HEK293T (cell line): ENCODE results near the gene ADAT2.

Source experiments
- CTCF ChIA-PET: fragments of 350-600 bp; formaldehyde crosslinking; extraction: SDS; loops from one replicate; lab custom pipeline; 2021; ENCODE audit warnings: antibody characterized with exemption, inconsistent platforms; lab: Yijun Ruan, JAX
- POLR2A ChIA-PET: fragments of 350-600 bp; formaldehyde crosslinking; extraction: SDS; loops from one replicate; lab custom pipeline; 2020; ENCODE audit warnings: antibody characterized with exemption, inconsistent platforms; lab: Yijun Ruan, JAX
- DNase-seq: peaks from one replicate; pipeline ENCODE4 v3.0.0; 2012; ENCODE audit warnings: mixed read lengths; ENCODE audit errors: extremely low spot score
- ARNT ChIP-seq: fragments of 450-650 bp; IDR thresholded peaks from 2 replicates; pipeline ENCODE4 v1.6.1; 2017; ENCODE audit warnings: mild to moderate bottlenecking
- BHLHE40 ChIP-seq: fragments of 450-650 bp; IDR thresholded peaks from 2 replicates; pipeline ENCODE4 v1.6.1; 2016; ENCODE audit warnings: mild to moderate bottlenecking, moderate library complexity, borderline replicate concordance
- CTBP1 ChIP-seq: fragments of 450-650 bp; IDR thresholded peaks from 2 replicates; pipeline ENCODE4 v1.6.1; 2016; ENCODE audit warnings: borderline replicate concordance
- ELF4 ChIP-seq: fragments of 450-650 bp; IDR thresholded peaks from 2 replicates; pipeline ENCODE4 v1.6.1; 2017; ENCODE audit warnings: antibody characterized with exemption
- FOXA1 ChIP-seq: fragments of 450-650 bp; IDR thresholded peaks from 2 replicates; pipeline ENCODE4 v1.6.1; 2016; ENCODE audit warnings: mild to moderate bottlenecking
- FOXK2 ChIP-seq: fragments of 450-650 bp; IDR thresholded peaks from 2 replicates; pipeline ENCODE4 v1.6.1; 2016; ENCODE audit warnings: mild to moderate bottlenecking
- FOXM1 ChIP-seq: fragments of 450-650 bp; IDR thresholded peaks from 2 replicates; pipeline ENCODE4 v1.6.1; 2017; ENCODE audit warnings: mild to moderate bottlenecking, borderline replicate concordance
- HDGF ChIP-seq: fragments of 450-650 bp; IDR thresholded peaks from 2 replicates; pipeline ENCODE4 v1.6.1; 2017; ENCODE audit warnings: antibody characterized with exemption, borderline replicate concordance
- L3MBTL2 ChIP-seq: fragments of 450-650 bp; conservative IDR thresholded peaks from 2 replicates; pipeline ENCODE4 v1.6.1; 2016; ENCODE audit warnings: mild to moderate bottlenecking
- LEF1 ChIP-seq: fragments of 450-650 bp; IDR thresholded peaks from 2 replicates; pipeline ENCODE4 v1.6.1; 2017; ENCODE audit warnings: mild to moderate bottlenecking, borderline replicate concordance
- NFRKB ChIP-seq: fragments of 450-650 bp; IDR thresholded peaks from 2 replicates; pipeline ENCODE4 v1.6.1; 2016; ENCODE audit warnings: mild to moderate bottlenecking, moderate library complexity
- SP1 ChIP-seq: fragments of 450-650 bp; IDR thresholded peaks from 2 replicates; pipeline ENCODE4 v1.6.1; 2017
- SUZ12 ChIP-seq: fragments of 450-650 bp; IDR thresholded peaks from 2 replicates; pipeline ENCODE4 v1.6.1; 2016; ENCODE audit warnings: mild to moderate bottlenecking
- TARDBP ChIP-seq: fragments of 450-650 bp; IDR thresholded peaks from 2 replicates; pipeline ENCODE4 v1.6.1; 2016
- ZNF384 ChIP-seq: fragments of 450-650 bp; IDR thresholded peaks from 2 replicates; pipeline ENCODE4 v1.6.1; 2016
- TF ChIP-seq, protein P1 (sequence below): fragments of 450-650 bp; IDR thresholded peaks from 2 replicates; pipeline ENCODE4 v1.6.1; 2016

Gene ADAT2

DNA sequence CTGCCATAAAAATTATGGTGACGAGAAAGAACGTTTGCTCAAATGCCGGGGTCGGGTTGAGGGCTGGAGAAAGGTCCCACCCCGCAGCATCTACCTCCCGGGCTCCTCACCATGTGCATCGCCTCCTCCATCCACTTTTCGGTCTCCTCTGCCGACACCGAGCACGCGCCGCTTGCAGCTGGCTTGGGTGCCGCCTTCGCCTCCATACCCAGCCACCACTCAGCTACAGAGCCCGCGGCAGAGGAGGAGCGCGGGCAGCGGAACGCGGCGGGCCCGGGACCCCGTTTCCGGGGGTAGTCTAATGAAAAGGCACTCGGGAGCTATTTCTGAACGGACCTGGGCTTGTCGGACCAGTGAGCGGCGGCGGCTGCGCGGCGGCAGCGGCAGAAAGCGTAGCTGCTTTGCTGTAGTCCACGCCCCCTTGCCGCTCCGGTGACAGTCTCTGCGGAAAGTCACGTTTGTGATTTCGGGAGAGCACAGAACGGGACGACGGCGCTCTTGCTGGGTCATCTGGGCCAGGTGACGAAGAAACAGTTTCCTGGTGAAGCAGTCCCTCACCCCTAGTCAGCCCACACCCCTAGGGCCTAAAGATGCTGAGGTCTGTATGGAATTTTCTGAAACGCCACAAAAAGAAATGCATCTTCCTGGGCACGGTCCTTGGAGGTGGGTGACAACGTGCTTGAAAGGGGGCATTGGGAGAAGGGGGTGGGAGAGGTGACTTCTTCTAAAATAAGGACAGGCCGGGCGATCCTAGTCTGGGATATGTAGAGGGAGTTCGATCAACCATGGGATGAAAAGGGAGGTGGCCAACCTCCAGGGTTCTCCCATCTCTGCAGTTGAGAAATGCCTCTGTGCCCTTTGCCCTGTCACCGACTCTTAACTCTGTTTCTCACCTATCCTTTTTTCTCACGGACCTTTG, at the start of gene ADAT2, which contains the start of gene PEX3:
ADAT2 (minus strand) TSS at position 243 of the 919 bp plus-strand sequence; CDS start at position 206, 37 bp downstream.
PEX3 (plus strand) TSS at position 353 of the 919 bp plus-strand sequence; CDS start at position 591, 238 bp downstream.
- no peak for TF ChIP-seq FOXK2
- peak; percentile 98 for TF ChIP-seq CTBP1
- TF ChIP-seq ARNT = peak; percentile 91
- peak; percentile 11; the same call in 1 of the 2 replicates for TF ChIP-seq TARDBP
- TF ChIP-seq LEF1 = no peak; the same call in 1 of the 2 replicates
- TF ChIP-seq, protein P1, sequence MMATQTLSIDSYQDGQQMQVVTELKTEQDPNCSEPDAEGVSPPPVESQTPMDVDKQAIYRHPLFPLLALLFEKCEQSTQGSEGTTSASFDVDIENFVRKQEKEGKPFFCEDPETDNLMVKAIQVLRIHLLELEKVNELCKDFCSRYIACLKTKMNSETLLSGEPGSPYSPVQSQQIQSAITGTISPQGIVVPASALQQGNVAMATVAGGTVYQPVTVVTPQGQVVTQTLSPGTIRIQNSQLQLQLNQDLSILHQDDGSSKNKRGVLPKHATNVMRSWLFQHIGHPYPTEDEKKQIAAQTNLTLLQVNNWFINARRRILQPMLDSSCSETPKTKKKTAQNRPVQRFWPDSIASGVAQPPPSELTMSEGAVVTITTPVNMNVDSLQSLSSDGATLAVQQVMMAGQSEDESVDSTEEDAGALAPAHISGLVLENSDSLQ = peak; percentile 43
- no peak for TF ChIP-seq HDGF
- TF ChIP-seq FOXM1 = peak; percentile 84
- TF ChIP-seq SP1 = no peak
- TF ChIP-seq SUZ12 = no peak
- TF ChIP-seq FOXA1 = no peak
- no peak for TF ChIP-seq BHLHE40
- TF ChIP-seq ELF4 = peak; percentile 81
- peak; percentile 63; the same call in 1 of the 2 replicates for TF ChIP-seq L3MBTL2
- TF ChIP-seq NFRKB = peak; percentile 89
- no peak for TF ChIP-seq ZNF384
- ChIA-PET POLR2A (interaction anchor here (0.6 to 1.2 kb wide), 12 partner anchors 8 to 954 kb away, joined by 3 to 6 read pairs (median 3); no protein-coding TSS in a partner anchor), CTCF (interaction anchor here (0.6 kb wide), 1 partner anchor 174 kb away, joined by 3 read pairs; no protein-coding TSS in a partner anchor)
- peak; percentile 94 for DNase-seq

DNA sequence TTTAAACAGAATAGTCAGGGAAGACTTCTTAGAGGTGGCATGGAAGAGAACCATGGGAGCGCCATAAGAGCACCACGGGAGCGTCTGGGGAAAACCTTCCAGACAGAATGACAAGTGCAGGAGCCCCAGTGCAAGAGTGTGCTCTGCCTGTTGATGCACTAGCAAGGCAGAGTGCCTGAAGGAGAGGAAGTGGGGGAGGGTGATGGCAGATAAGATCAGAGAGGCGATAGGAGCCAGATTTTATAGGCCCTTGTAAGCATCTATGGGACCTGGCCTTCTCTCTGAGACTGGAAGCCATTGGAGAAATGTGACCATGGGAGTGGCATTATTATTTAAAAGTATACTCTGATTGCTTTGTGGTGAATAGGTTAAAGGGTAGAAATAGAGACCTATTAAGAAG, 47.9 kb upstream of the ADAT2 start:
- no peak for TF ChIP-seq L3MBTL2
- TF ChIP-seq ZNF384 = no peak
- TF ChIP-seq, protein P1 = no peak
- TF ChIP-seq NFRKB = no peak
- TF ChIP-seq ARNT = no peak
- TF ChIP-seq SP1 = no peak
- no peak for TF ChIP-seq FOXM1
- no peak for TF ChIP-seq HDGF
- no peak for TF ChIP-seq SUZ12
- TF ChIP-seq LEF1 = no peak
- TF ChIP-seq BHLHE40 = no peak
- TF ChIP-seq CTBP1 = no peak
- no peak for TF ChIP-seq FOXK2
- no peak for TF ChIP-seq FOXA1
- no peak for TF ChIP-seq TARDBP
- no peak for TF ChIP-seq ELF4
- ChIA-PET POLR2A (no interaction called here), CTCF (no interaction called here)
- DNase-seq = no peak

DNA sequence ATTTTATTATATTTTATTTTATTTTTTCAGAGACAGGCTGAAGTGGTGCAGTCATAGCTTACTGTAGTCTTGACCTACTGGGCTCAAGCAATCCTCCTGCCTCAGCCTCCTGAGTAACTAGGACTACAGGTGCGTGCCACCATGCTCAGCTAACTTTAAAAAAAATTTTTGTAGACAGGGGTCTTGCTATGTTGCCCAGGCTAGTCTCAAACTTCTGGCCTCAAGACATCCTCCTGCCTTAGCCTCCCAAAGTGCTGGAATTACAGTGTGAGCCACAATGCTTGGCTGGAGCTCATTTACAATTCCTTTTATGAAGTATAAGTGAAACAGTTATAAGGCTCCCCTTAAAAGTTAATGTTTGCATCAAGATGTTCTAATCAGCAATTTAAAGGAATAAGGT, 46.5 kb upstream of the ADAT2 start:
- ChIA-PET CTCF (no interaction called here), POLR2A (no interaction called here)
- TF ChIP-seq SUZ12 (no peak), HDGF (no peak), LEF1 (no peak), L3MBTL2 (no peak)
- no peak for DNase-seq

DNA sequence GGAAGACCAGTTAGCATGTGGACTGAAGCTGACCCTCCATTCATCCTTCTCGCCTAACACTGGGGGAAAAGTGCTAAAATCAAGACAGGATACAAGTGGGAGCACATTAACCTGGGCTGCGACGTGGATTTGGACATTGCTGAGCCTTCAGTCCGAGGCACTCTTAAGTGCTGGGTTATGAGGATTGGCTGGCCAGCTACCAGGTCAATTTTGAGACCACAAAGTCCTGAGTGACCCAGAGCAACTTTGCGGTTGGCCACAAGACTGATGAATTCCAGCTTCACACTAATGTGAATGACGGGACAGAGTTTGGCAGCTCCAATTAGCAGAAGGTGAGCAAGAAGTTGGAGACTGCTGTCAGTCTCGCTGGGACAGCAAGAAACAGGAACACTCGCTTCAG, 40.3 kb upstream of the ADAT2 start:
- TF ChIP-seq ZNF384 (no peak), NFRKB (no peak), HDGF (no peak), SP1 (no peak), FOXM1 (no peak)
- POLR2A ChIA-PET = interaction anchor here (1.3 kb wide), 1 partner anchor 40 kb away, joined by 6 read pairs; the partner anchor contains the start of genes ADAT2 and PEX3
- CTCF ChIA-PET = no interaction called here
- DNase-seq = no peak

DNA sequence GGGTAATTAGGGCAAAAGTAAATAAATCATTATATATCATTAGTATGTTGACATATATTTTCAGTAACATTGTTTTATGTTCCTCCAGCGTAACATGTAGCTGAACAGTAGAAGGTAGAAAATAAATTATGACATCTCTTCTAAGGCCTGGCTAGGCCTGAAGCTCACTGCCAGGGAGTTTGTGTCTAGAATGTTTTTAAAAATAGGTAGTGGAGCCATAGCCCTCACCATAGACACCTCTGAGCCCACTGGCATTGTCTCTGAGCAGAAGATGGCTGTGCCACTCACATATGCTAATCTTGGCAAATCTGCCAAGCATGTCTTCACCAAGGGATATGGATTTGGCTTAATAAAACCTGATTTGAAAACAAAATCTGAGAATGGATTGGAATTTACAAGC, 39.7 kb upstream of the ADAT2 start:
- no peak for DNase-seq
- CTCF ChIA-PET = no interaction called here
- POLR2A ChIA-PET = interaction anchor here (1.3 kb wide), 1 partner anchor 40 kb away, joined by 6 read pairs; the partner anchor contains the start of genes ADAT2 and PEX3
- TF ChIP-seq FOXM1 (no peak), L3MBTL2 (no peak), TARDBP (no peak), SP1 (no peak), NFRKB (no peak)

DNA sequence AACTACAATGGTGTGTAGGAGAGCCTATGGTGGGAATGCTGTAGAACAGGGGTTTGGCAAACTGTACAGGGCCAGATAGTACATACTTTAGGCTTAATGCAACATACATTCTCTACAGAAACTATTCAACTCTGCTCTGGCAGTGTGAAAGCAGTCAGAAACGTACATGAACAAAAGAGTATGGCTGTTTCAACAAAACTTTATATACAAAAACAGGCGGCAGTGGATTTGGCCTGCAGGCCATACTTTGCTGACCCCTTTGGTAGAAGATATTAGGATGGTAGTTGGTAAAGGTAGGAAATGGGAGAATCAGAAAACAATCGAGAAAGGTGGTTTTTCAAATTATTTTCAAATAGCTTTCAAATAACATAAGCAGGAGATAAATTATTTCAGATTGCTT, 36.3 kb upstream of the ADAT2 start:
- no peak for DNase-seq
- ChIA-PET CTCF (no interaction called here), POLR2A (no interaction called here)
- TF ChIP-seq SUZ12 (no peak), L3MBTL2 (no peak), BHLHE40 (no peak), HDGF (no peak), CTBP1 (no peak), ARNT (no peak), NFRKB (no peak), FOXM1 (no peak), FOXK2 (no peak)
- TF ChIP-seq, protein P1 = no peak
